ENCODE results near the gene DIP2B.
"Not testable (repeated sequence)": the region's sequence is repeated elsewhere in the genome, so short reads cannot be mapped to it uniquely, and the experiment has no call there.

Gene DIP2B

GRCh38 chr12:50504798-50505674 lies at the start of gene DIP2B:
Gene DIP2B, plus strand, starts transcription at chr12:50504985. Its CDS starts 156 bp downstream, at chr12:50505141.
- peak; percentile 99 for DNase-seq (ENCODE audit: low spot score)

GRCh38 chr12:50458606-50459005 lies 46.2 kb upstream of the DIP2B start:
- DNase-seq (ENCODE audit: low spot score): no peak

- no peak for DNase-seq (ENCODE audit: low spot score)
These were observed 37.3 kb upstream of the DIP2B start for GRCh38 chr12:50467439-50467838.

- no peak for DNase-seq (ENCODE audit: low spot score)
These were observed 27.4 kb upstream of the DIP2B start for GRCh38 chr12:50477241-50477832.

- DNase-seq (ENCODE audit: low spot score): no peak
These were observed 22.2 kb upstream of the DIP2B start for GRCh38 chr12:50482571-50482970.

GRCh38 chr12:50483488-50483887 lies 21.3 kb upstream of the DIP2B start:
- no peak for DNase-seq (ENCODE audit: low spot score)

- DNase-seq (ENCODE audit: low spot score): no peak
These were observed 16.0 kb upstream of the DIP2B start for GRCh38 chr12:50488801-50489200.

GRCh38 chr12:50498119-50498518 lies 6.7 kb upstream of the DIP2B start:
- DNase-seq (ENCODE audit: low spot score): not testable (repeated sequence)

- no peak for DNase-seq (ENCODE audit: low spot score)
These were observed 1.1 kb downstream of the DIP2B start for GRCh38 chr12:50505675-50506530.

GRCh38 chr12:50506753-50507473 lies 2.1 kb downstream of the DIP2B start:
- DNase-seq (ENCODE audit: low spot score): no peak

- DNase-seq (ENCODE audit: low spot score): no peak
These were observed 2.7 kb downstream of the DIP2B start for GRCh38 chr12:50507474-50507838.

GRCh38 chr12:50507930-50508329 lies 3.1 kb downstream of the DIP2B start:
- DNase-seq (ENCODE audit: low spot score): no peak

- no peak for DNase-seq (ENCODE audit: low spot score)
These were observed 3.6 kb downstream of the DIP2B start for GRCh38 chr12:50508414-50508813.

GRCh38 chr12:50508970-50509663 lies 4.3 kb downstream of the DIP2B start:
- no peak for DNase-seq (ENCODE audit: low spot score)

- no peak for DNase-seq (ENCODE audit: low spot score)
These were observed 9.9 kb downstream of the DIP2B start for GRCh38 chr12:50514526-50515276.

GRCh38 chr12:50515587-50515986 lies 10.8 kb downstream of the DIP2B start:
- DNase-seq (ENCODE audit: low spot score): no peak

- DNase-seq (ENCODE audit: low spot score): no peak
These were observed 12.8 kb downstream of the DIP2B start for GRCh38 chr12:50517421-50518048.

- DNase-seq (ENCODE audit: low spot score): no peak
These were observed 13.3 kb downstream of the DIP2B start for GRCh38 chr12:50518090-50518489.

GRCh38 chr12:50519353-50519752 lies 14.6 kb downstream of the DIP2B start:
- no peak for DNase-seq (ENCODE audit: low spot score)
